ENCODE data around the gene COPA.

The COPA gene

DNA sequence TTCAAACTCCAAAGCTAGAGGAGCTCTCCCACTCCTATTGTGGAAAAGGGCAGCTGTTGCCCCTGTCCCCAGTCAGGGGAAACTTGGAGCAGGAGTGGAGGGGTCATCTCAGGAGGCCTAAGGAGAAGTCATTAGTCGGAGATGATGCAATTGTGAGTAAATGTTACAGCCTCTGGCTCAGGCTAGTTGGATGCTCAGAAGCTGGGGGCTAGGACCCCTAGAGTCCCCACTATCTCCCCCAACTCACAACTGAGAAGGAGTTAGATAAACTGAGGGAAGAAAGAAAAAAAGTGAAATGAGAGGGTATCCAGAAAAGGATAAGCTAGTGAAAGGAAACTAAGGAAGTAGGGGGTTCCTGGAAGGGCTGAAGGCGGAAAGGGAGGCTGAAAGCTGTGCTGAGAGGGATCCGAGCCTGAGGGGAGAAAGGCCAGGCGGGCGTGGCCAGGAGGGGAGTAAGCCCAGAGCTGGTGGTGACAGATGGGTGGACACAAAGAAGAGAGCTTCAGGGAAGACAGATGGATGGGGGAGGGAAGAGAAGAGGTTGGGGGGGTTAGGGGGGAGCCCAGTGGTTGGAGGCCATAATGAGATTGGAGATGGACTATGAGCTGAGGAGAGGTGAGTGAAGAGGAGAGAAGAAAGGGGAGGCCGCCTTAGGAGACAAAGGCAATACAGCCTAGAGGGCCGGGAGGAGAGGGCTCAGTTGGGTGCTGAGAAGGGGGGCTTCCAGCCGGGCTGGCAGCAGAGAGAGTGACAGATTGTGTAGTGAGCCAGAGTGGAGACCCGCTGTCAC, 19.3 kb upstream of the COPA start:
- no peak for DNase-seq (ENCODE audit: low read depth in 2 of 2)

GRCh38 chr1:160361814-160362167, 18.7 kb upstream of the COPA start:
- no peak for DNase-seq (ENCODE audit: low read depth in 2 of 2)

- no peak for DNase-seq (ENCODE audit: low read depth in 2 of 2)
Measured at GRCh38 chr1:160361199-160361598, 18.1 kb upstream of the COPA start.

- no peak for DNase-seq (ENCODE audit: low read depth in 2 of 2)
Measured at GRCh38 chr1:160360227-160360695, 17.2 kb upstream of the COPA start.

DNA sequence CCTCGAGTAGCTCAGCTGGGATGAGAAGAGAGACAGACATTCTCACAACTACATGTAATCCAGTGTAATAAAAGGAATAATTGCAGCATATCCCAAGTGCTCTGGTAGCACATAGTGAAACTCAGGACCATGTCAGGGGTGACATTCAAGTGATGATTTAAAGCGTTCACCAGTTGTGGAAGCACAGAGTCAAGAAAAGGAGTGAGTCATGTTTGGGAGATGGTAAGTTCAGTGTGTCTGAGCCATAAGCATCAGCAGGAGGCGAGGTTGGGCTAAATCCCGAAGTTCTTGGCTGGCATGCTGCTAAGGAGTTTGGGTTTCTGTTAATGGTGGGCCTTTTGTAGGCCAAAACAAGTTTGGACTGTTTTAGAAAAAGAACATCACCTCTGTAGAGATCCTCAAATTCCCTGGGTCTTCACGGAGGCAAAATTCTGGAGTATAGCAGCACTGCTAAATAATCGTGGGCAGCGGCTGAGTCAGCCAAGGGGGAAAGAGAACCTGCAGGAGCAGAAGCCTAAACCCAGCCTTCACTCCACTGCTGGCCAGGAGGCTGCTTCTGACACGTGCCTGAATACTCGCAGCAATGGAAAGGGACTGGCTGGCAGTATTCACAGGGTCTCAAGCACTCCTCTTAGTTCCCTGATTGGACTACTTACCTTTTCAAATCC, 16.6 kb upstream of the COPA start:
- DNase-seq (ENCODE audit: low read depth in 2 of 2) = no peak

DNA sequence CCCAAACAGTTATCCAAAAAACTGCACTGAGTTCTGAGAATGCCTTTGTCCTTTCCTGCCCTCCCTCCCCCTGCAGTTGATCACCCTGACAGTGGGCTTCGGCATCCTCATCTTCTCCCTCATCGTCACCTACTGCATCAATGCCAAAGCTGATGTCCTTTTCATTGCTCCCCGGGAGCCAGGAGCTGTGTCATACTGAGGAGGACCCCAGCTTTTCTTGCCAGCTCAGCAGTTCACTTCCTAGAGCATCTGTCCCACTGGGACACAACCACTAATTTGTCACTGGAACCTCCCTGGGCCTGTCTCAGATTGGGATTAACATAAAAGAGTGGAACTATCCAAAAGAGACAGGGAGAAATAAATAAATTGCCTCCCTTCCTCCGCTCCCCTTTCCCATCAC, 15.0 kb upstream of the COPA start:
- DNase-seq (ENCODE audit: low read depth in 2 of 2) = no peak

- no peak for DNase-seq (ENCODE audit: low read depth in 2 of 2)
Measured at GRCh38 chr1:160357286-160358002, 14.4 kb upstream of the COPA start.

GRCh38 chr1:160354388-160354985, 11.4 kb upstream of the COPA start:
- DNase-seq (ENCODE audit: low read depth in 2 of 2) = no peak

- no peak for DNase-seq (ENCODE audit: low read depth in 2 of 2)
Measured at GRCh38 chr1:160353223-160353622, 10.2 kb upstream of the COPA start.

DNA sequence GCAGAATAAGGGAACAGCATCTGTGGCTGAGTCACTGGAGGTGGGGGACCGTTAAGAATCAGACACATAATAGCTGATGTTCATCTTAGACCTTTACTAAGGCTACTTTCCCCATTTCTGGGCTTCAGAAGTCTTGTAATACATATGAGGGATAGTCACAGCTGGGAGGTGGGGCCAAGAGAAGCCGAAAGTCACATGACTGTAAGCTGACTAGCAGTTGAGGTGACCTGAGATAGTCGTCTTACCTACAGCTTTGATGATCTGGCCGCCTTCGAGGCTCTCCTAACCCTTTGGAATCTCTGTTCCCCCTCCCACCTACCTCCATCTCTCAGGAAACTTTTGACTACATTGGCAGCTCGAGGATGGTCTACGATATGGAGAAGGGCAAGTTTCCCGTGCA, 9.5 kb upstream of the COPA start:
- no peak for DNase-seq (ENCODE audit: low read depth in 2 of 2)

DNA sequence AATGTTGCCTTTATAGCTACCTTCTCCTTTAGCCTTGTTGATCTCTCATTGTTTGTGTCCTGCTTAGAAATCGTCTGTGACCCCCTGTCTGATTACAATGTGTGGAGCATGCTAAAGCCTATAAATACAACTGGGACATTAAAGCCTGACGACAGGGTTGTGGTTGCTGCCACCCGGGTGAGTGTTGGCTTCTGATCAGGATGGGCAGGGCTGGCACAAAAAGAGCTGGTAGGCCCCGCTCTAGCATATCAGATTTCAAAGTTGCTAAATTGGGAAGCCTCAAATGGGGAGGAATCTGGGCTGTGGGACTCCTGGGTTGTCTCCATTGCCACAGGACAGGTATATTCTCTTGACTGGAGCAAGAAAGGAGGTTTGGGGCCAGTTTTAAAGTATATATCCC, 8.6 kb upstream of the COPA start:
- no peak for DNase-seq (ENCODE audit: low read depth in 2 of 2)

DNA sequence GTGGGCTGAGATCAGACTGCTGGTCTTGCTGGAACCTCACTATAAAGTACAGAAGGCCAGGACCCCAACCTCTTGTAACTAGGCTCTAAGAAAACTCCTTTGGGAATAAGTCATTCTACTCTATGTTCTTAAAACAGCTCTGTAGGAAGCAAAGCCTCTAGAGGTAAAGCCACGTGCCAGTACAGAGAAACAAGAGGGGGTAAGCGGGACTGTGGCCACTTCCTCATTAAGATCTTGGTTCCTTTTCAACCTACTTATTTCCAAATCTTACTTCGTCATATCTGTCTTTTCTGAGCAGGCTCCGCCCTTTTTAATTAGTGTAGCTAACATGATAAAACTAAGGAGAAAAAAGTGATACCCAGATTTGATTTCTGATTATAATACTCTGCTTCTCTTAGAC, 3.9 kb upstream of the COPA start:
- DNase-seq (ENCODE audit: low read depth in 2 of 2) = no peak

DNA sequence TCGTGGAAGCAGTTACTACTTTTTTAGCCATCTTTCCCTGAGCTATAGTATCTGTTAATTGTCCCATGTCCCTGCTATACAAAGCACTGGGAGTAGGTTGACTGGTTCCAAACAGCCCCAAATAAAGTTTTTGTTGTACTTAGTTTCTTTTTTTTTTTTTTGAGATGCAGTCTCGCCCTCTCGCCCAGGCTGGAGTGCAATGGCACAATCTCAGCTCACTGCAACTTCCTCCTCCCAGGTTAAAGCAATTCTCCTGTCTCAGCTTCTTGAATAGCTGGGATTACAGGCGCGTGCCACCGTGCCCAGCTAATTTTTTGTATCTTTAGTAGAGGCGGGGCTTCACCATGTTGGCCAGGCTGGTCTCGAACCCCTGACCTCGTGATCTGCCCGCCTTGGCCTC, 3.4 kb upstream of the COPA start:
- DNase-seq (ENCODE audit: low read depth in 2 of 2) = no peak

GRCh38 chr1:160344936-160345335, 1.9 kb upstream of the COPA start:
- DNase-seq (ENCODE audit: low read depth in 2 of 2) = no peak

DNA sequence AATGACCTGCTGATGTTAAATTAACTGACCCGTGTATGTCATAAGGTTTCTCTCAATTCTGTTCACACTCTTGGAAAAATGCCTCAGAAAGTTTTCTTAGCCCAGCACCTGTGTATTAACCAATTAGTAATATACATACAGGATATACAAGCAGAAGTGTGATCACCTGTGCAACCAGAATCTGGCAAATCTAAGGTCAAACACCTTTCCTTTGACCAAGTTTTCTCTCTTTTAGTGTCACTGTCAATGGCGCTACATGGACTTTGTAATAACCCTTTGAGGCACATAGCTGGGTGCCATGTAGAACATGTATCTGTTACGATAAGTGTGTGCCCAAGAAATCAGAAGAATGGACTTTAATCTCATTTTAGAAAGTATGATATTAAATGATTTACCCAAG, 1.2 kb upstream of the COPA start:
- no peak for DNase-seq (ENCODE audit: low read depth in 2 of 2)

- no peak for DNase-seq (ENCODE audit: low read depth in 2 of 2)
Measured at GRCh38 chr1:160342526-160342925, 524 bp downstream of the COPA start.

DNA sequence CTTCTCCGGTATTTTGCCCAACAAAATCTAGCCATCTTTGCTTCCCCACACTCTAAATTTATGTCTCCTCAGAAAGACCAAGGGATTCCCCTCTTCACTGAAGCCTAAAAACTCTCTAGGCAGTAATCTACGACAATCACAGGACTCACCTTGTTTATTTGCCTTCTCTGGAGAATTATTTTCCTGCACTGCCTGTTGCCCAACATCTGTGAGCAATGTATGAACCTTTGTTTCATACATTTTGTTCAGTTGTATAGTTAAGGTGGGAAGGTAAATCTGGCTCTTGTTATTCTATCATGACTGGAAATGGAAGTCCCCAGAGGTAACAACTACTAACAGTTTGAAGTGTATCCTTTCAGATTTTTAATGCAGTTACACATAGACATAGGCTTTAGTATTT, 2.2 kb downstream of the COPA start:
- DNase-seq (ENCODE audit: low read depth in 2 of 2) = no peak

- DNase-seq (ENCODE audit: low read depth in 2 of 2) = no peak
Measured at GRCh38 chr1:160340146-160340545, 2.9 kb downstream of the COPA start.

DNA sequence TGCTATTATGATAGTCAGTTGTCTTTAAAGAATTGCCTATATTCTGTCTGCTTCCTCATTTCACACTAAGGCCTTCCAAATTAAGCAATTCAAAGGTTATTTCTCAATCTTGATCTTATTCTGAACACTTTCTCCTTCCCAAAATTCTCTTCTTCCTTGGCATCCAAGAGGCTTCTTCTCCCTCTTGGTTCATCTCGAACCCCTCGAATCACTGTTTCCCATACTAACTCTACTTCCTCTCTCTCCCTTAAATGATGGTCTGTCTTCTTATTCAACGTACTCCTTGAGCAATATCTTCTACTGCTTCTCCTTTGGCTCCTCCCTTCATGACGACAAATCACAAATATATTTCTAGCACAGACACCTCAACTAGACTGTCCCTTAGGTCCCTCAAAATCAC, 4.5 kb downstream of the COPA start:
- DNase-seq (ENCODE audit: low read depth in 2 of 2) = no peak

DNA sequence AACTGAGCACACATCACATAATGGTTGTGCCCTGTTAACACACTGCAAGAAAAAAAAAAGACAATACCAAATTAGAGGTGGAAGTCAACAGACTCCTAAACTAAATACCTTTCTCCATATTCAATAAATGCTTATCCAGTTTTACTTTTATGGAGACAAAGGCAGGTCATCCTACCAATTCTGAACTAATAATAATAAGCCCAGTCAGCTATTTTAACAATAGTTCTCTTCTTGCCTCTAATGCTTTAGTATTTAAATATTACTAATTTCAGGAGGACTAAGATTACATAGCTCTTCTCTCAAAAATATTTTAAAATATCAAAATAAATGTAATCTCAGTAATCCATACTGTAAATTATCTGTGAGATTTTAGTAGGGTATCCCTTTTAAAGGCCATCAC, 10.5 kb downstream of the COPA start:
- no peak for DNase-seq (ENCODE audit: low read depth in 2 of 2)

- DNase-seq (ENCODE audit: low read depth in 2 of 2) = no peak
Measured at GRCh38 chr1:160330119-160330518, 12.9 kb downstream of the COPA start.

DNA sequence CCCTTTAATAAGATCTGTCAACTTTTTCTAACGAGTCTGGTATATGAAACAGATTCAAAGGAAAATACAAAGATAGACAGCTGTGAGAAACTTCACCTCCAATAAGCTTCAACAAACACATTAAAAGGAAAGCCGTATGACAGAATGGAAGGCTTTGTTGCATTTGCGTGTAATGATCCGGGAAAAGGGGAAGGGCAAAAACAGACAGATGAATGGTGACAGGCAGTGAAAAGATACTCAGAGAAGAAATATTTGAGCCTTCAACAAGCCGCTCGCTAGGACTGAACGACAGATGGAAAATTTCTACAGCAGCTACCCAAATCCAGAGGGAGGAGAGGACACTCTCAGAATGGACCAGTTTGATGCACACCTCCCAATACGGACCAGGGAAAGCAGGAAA, 14.9 kb downstream of the COPA start:
- no peak for DNase-seq (ENCODE audit: low read depth in 2 of 2)

DNA sequence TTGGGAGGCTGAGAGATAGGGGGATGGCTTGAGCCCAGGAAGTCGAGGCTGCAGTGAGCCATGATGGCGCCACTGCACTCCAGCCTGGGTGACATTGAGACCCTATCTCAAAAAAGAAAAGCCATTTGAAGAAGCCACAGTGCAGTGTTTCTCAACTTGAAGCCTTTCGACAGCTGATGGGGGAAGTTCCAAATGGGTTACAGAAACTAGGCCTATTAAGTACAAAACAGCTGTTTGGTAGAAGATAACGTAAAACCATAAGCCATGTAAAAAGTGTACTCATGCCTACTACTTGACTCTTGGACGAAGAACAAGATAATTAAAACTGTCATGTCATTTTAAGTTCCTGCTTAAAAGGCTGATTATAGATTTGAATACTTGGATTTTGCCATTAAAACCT, 16.6 kb downstream of the COPA start:
- DNase-seq (ENCODE audit: low read depth in 2 of 2) = no peak
